ENCODE results near the gene IGBP1.
A peak's percentile ranks its signal among the peaks of the same experiment; 100 is the strongest.

IGBP1 gene

GRCh38 chrX:70133303-70134115 is at the start of gene IGBP1:
Gene IGBP1 (plus strand): TSS chrX:70133447. CDS start chrX:70133948, 501 bp downstream.
- peak; percentile 76 for DNase-seq (ENCODE audit: extremely low spot score)
- POLR2A ChIA-PET = interaction anchor here (0.6 to 1.9 kb wide), 11 partner anchors 13 to 822 kb away, joined by 3 to 8 read pairs (median 3); partner anchors contain the start of gene EDA
- CTCF ChIA-PET = interaction anchor here (0.7 to 1.6 kb wide), 14 partner anchors 9 to 953 kb away, joined by 3 to 8 read pairs (median 4); no protein-coding TSS in a partner anchor
- TF ChIP-seq LEF1 (IDR thresholded peaks at IDR 0.05; ENCODE audit: borderline replicate concordance) (no peak), HDGF (IDR thresholded peaks at IDR 0.05; ENCODE audit: borderline replicate concordance) (no peak), NFRKB (IDR thresholded peaks at IDR 0.05) (no peak), ELF4 (IDR thresholded peaks at IDR 0.05) (peak; percentile 62; the same call in 1 of the 2 replicates)

- CTCF ChIA-PET = no interaction called here
- TF ChIP-seq SUZ12 (IDR thresholded peaks at IDR 0.05) (no peak), LEF1 (IDR thresholded peaks at IDR 0.05; ENCODE audit: borderline replicate concordance) (no peak), BHLHE40 (IDR thresholded peaks at IDR 0.05; ENCODE audit: borderline replicate concordance) (no peak), FOXK2 (IDR thresholded peaks at IDR 0.05) (no peak)
- no peak for DNase-seq (ENCODE audit: extremely low spot score)
- POLR2A ChIA-PET = no interaction called here
Measured at GRCh38 chrX:70084592-70085240, 48.5 kb upstream of the IGBP1 start.

- no peak for DNase-seq (ENCODE audit: extremely low spot score)
- ChIA-PET POLR2A (no interaction called here), CTCF (interaction anchor here (0.9 to 1.8 kb wide), 2 partner anchors 9 to 45 kb away, joined by 8 to 10 read pairs; partner anchors contain the start of gene IGBP1)
- TF ChIP-seq NFRKB (IDR thresholded peaks at IDR 0.05) (no peak), SUZ12 (IDR thresholded peaks at IDR 0.05) (no peak)
Measured at GRCh38 chrX:70087857-70088630, 45.2 kb upstream of the IGBP1 start.

GRCh38 chrX:70088751-70089150 is 44.5 kb upstream of the IGBP1 start:
- ChIA-PET CTCF (interaction anchor here (0.6 kb wide), 1 partner anchor 551 kb away, joined by 3 read pairs; no protein-coding TSS in a partner anchor), POLR2A (no interaction called here)
- TF ChIP-seq FOXA1 (IDR thresholded peaks at IDR 0.05) = no peak
- no peak for TF ChIP-seq FOXM1 (IDR thresholded peaks at IDR 0.05; ENCODE audit: borderline replicate concordance)
- DNase-seq (ENCODE audit: extremely low spot score) = no peak

GRCh38 chrX:70089604-70090297 is 43.5 kb upstream of the IGBP1 start:
- DNase-seq (ENCODE audit: extremely low spot score) = no peak
- CTCF ChIA-PET = interaction anchor here (0.6 kb wide), 1 partner anchor 552 kb away, joined by 3 read pairs; no protein-coding TSS in a partner anchor
- TF ChIP-seq ELF4 (IDR thresholded peaks at IDR 0.05) (no peak), BHLHE40 (IDR thresholded peaks at IDR 0.05; ENCODE audit: borderline replicate concordance) (no peak), ZNF384 (IDR thresholded peaks at IDR 0.05) (no peak), TARDBP (IDR thresholded peaks at IDR 0.05) (no peak), NFRKB (IDR thresholded peaks at IDR 0.05) (no peak), LEF1 (IDR thresholded peaks at IDR 0.05; ENCODE audit: borderline replicate concordance) (no peak), L3MBTL2 (conservative IDR thresholded peaks at IDR 0.05) (no peak), PKNOX1 (IDR thresholded peaks at IDR 0.05) (no peak), HDGF (IDR thresholded peaks at IDR 0.05; ENCODE audit: borderline replicate concordance) (no peak), CTBP1 (IDR thresholded peaks at IDR 0.05; ENCODE audit: borderline replicate concordance) (no peak), SUZ12 (IDR thresholded peaks at IDR 0.05) (no peak), FOXM1 (IDR thresholded peaks at IDR 0.05; ENCODE audit: borderline replicate concordance) (no peak), SP1 (IDR thresholded peaks at IDR 0.05) (no peak), ARNT (IDR thresholded peaks at IDR 0.05) (no peak), FOXK2 (IDR thresholded peaks at IDR 0.05) (no peak)
- POLR2A ChIA-PET = no interaction called here

- TF ChIP-seq CTBP1 (IDR thresholded peaks at IDR 0.05; ENCODE audit: borderline replicate concordance) (no peak), ARNT (IDR thresholded peaks at IDR 0.05) (no peak), FOXA1 (IDR thresholded peaks at IDR 0.05) (no peak), PKNOX1 (IDR thresholded peaks at IDR 0.05) (no peak), TARDBP (IDR thresholded peaks at IDR 0.05) (no peak), ZNF384 (IDR thresholded peaks at IDR 0.05) (no peak), FOXK2 (IDR thresholded peaks at IDR 0.05) (no peak), FOXM1 (IDR thresholded peaks at IDR 0.05; ENCODE audit: borderline replicate concordance) (no peak), L3MBTL2 (conservative IDR thresholded peaks at IDR 0.05) (no peak), HDGF (IDR thresholded peaks at IDR 0.05; ENCODE audit: borderline replicate concordance) (no peak), LEF1 (IDR thresholded peaks at IDR 0.05; ENCODE audit: borderline replicate concordance) (no peak), BHLHE40 (IDR thresholded peaks at IDR 0.05; ENCODE audit: borderline replicate concordance) (no peak), NFRKB (IDR thresholded peaks at IDR 0.05) (no peak), SUZ12 (IDR thresholded peaks at IDR 0.05) (no peak), SP1 (IDR thresholded peaks at IDR 0.05) (no peak), ELF4 (IDR thresholded peaks at IDR 0.05) (no peak)
- POLR2A ChIA-PET = no interaction called here
- CTCF ChIA-PET = no interaction called here
- DNase-seq (ENCODE audit: extremely low spot score) = no peak
Measured at GRCh38 chrX:70092247-70092646, 41.0 kb upstream of the IGBP1 start.
